ENCODE results near the gene FDCSP. TPM values are rescaled to one million over a fixed set of nuclear protein-coding genes. Genes with fewer than 3 reads are reported as not detected.

FDCSP gene
- total RNA-seq, 1 donor from 2014 or later = not detected

GRCh38 chr4:70182517-70183167, 43.3 kb upstream of the FDCSP start:
- intact Hi-C loops (cut with DNase I) = no loop called here
- Histone ChIP-seq H3K27me3 (no peaks in the 10 kb centered on the region), H3K4me3 (no peak overlapping the region), H3K9me3 (no peaks in the 10 kb centered on the region), H3K4me1 (no peaks in the 10 kb centered on the region), H3K27ac (no peak overlapping the region), H3K36me3 (no peaks in the 10 kb centered on the region)
- TF ChIP-seq CTCF (IDR thresholded peaks at IDR 0.05) = no peak
- DNase-seq (ENCODE audit: low spot score in 2 of 2) = no peak

GRCh38 chr4:70183168-70183939, 42.6 kb upstream of the FDCSP start:
- peak in 1 of 3 experiments; percentile 16 for TF ChIP-seq CTCF (IDR thresholded peaks at IDR 0.05)
- intact Hi-C loops (cut with DNase I) = no loop called here
- H3K36me3 ChIP-seq = no peaks in the 10 kb centered on the region

GRCh38 chr4:70183940-70184246, 42.0 kb upstream of the FDCSP start:
- no peaks in the 10 kb centered on the region for H3K4me1 ChIP-seq
- no peaks in the 10 kb centered on the region for H3K9me3 ChIP-seq
- no peak overlapping the region for H3K4me3 ChIP-seq
- TF ChIP-seq CTCF (IDR thresholded peaks at IDR 0.05) = no peak
- intact Hi-C loops (cut with DNase I) = no loop called here
- no peak overlapping the region for H3K27ac ChIP-seq
- no peak for DNase-seq (ENCODE audit: low spot score in 2 of 2)
- no peaks in the 10 kb centered on the region for H3K36me3 ChIP-seq
- H3K27me3 ChIP-seq = no peaks in the 10 kb centered on the region

More at GRCh38 chr4:70183168-70183939, 42.6 kb upstream of the FDCSP start:
- Histone ChIP-seq H3K27ac (no peak overlapping the region), H3K9me3 (no peaks in the 10 kb centered on the region), H3K4me1 (no peaks in the 10 kb centered on the region), H3K27me3 (no peaks in the 10 kb centered on the region), H3K4me3 (no peak overlapping the region)
- no peak for DNase-seq (ENCODE audit: low spot score in 2 of 2)

GRCh38 chr4:70187216-70187615, 38.7 kb upstream of the FDCSP start:
- intact Hi-C loops (cut with DNase I) = no loop called here
- H3K4me1 ChIP-seq = no peaks in the 10 kb centered on the region
- TF ChIP-seq CTCF (IDR thresholded peaks at IDR 0.05) = no peak

GRCh38 chr4:70190579-70190978, 35.3 kb upstream of the FDCSP start:
- no peaks in the 10 kb centered on the region for H3K27me3 ChIP-seq
- H3K36me3 ChIP-seq = no peaks in the 10 kb centered on the region
- TF ChIP-seq CTCF (IDR thresholded peaks at IDR 0.05) = no peak
- no peaks in the 10 kb centered on the region for H3K4me1 ChIP-seq
- DNase-seq (ENCODE audit: low spot score in 2 of 2) = no peak
- intact Hi-C loops (cut with DNase I) = no loop called here
- H3K9me3 ChIP-seq = no peaks in the 10 kb centered on the region
- H3K27ac ChIP-seq = no peak overlapping the region
- no peak overlapping the region for H3K4me3 ChIP-seq

More at GRCh38 chr4:70187216-70187615, 38.7 kb upstream of the FDCSP start:
- no peaks in the 10 kb centered on the region for H3K27me3 ChIP-seq
- no peak for DNase-seq (ENCODE audit: low spot score in 2 of 2)
- H3K27ac ChIP-seq = no peak overlapping the region
- H3K4me3 ChIP-seq = no peak overlapping the region
- no peaks in the 10 kb centered on the region for H3K9me3 ChIP-seq
- H3K36me3 ChIP-seq = no peaks in the 10 kb centered on the region
